COLO668 (cell line): Measurements from ENCODE around the gene CFAP46.
"Not testable (repeated sequence)": the region's sequence is repeated elsewhere in the genome, so short reads cannot be mapped to it uniquely, and the experiment has no call there.

Source experiments
- DNase-seq: peaks from one replicate; lab custom pipeline; 2025; ENCODE audit not compliant: unreplicated experiment; lab: John Stamatoyannopoulos, UW

CFAP46 gene

DNA sequence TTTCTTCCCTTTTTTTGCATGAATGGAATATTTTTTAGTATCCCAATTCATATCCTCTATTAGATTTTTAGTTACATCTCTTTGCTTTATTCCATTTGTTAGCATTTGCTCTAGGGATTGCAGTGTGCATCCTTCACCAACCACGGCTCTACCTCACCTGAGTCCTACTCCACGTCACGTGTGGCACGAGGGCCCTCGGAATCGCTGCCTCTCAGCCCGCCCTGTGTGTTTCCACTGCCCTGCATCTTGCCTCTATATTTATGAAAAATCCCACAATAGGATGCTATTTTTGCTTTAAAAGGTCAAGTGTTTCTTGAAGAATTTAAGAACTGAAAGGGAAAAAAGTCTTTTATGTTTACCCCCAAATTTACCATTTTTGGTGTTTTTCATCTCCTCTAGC, 41.0 kb downstream of the CFAP46 start:
- no peak for DNase-seq

DNA sequence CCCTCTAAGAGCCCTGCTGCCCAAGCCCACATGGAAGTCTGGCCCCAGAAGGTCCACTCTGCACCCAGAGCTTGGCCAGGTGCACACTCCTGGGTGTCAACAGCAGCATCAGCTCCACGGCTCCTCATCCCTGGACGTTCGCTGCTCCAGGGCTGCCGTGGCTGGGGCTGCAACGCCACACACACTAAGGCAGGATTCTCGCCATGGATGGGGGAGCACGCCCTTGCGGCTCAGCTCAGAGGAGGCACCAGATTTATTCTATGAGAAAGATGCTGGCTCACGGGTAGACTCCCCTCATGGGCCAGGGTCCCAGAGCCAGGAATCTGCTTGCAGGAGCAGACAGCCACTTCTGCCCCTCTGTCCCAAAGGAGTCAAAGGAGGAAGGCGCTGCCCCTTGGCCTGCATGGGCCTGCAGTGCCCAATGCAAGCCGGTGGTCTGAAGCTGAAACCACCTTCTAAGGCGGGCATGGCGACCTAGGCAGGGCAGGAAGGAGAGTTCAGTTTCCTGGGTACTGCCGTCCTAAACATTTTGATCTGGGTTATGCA, 42.1 kb downstream of the CFAP46 start:
- DNase-seq = no peak

DNA sequence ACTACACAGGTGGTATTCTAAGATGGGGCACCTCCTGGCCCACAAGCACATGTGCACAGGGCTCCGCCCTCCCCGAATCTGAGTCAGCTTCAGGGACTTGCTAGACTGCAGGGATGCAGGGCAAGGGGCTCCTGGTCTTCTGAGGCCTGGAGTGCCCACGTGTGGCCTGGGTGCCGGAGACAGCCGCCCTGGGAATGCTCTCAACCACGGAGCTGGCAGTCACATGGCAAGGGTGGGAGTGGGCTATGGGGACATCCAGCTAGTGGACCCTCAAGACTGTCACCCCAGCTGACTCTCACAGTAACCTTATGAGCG, 42.7 kb downstream of the CFAP46 start:
- no peak for DNase-seq

DNA sequence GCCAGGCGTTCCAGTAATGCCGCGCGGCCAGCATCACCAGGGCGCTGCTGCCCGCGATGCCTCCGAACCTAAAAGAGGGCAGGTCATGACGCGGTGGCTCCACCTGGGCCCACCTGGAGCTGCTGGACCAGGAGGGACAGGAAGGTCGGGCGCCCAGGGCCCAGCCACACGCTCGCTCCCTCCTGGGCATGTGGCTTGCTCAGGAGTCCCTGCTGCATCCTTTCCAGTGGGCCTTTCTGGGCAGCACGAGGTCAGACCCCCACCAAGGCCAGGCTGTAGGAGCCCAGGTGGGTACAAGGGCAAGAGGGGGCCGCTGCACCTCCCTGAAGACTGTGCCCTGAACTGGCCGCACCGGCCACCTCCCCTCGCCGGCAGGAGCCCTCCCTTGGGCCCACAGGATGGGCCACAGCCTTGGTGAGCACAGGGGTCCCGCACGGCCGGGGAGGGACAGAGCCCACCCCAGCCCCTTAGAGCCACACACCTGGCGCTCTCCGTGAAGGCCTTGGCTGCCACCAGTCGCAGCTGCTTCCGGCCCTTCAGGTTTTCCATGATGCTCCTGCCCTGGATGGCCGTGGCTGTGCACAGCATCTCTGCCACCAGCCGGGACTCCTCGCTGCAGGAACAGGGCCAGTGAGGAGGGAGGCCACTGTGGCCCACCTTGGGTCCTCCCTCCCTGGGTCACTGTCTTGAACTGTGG, 43.2 kb downstream of the CFAP46 start:
- no peak for DNase-seq

DNA sequence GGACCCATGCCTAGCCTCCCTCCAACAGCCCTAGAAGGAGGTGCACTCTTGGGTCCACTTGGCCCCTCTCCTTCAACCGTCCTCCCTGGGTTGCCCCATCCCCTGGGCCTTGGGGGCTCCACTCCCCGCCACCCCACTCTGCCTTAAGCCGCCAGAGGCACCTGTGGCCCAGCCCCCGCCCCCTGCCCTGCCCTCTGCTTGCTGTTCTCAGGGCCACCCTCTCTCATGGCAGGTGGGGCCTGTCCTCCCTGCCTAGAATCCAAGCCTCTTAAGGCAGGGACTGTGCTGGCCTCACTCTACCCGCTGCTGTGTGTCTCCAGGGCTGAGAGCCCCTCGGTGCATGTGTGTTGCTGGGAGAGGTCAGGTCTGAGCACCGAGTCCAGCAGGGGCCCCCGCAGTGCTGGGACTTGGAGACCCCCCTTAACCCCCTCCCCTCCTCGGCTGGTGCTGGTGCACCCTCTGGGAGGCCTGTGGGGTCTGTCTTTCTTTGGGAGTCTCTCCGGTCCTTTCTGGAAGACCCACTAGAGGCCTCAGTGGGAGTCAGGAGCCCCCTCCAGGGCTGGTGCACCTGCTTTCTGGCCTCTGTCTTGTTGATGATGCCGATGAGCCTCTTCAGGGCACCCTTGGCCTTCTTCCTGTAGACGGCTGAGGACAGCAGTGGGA, 43.8 kb downstream of the CFAP46 start:
- no peak for DNase-seq

DNA sequence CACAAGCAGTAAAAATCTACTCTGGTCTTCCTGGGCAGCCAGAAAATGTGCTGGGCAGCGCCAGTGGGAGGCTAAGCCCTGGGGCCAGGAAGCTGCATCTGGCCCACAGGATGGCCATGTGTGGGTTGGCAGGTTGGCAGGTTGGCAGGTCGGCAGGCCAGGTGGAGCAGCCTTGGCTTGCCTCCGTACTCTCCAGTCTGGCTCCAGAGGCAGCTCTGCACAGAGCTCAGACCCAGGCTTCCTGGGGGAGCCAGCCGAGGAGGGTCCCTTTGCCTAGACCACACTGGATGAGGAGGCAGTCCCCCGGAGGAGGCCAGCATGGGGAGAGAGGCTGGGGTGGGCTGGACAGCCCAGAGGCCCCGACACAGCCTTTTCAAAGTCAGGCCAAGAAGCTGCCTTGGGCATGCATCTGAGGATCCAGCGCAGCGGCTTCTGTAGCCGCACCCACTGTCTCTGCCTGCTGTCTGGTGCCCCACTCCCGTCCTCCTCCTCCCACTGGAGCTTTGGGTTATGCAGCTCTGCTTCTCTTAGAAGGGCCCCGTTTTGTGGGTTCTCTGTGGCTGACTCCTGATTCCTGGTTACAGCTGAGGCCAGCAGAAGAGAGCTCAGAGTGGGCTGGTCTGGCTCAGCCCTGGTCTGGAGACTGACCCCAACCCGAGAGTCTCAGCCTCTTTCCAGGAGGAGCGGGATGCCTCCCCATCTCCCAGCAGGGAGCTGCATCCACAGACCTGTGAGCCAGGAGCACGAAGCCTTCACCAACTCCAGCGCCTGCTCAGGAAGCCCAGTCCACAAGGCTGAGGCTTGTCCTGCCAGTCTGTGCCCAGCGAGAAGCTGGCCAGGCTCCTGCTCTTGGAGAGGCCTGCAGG, 44.6 kb downstream of the CFAP46 start:
- DNase-seq = no peak

DNA sequence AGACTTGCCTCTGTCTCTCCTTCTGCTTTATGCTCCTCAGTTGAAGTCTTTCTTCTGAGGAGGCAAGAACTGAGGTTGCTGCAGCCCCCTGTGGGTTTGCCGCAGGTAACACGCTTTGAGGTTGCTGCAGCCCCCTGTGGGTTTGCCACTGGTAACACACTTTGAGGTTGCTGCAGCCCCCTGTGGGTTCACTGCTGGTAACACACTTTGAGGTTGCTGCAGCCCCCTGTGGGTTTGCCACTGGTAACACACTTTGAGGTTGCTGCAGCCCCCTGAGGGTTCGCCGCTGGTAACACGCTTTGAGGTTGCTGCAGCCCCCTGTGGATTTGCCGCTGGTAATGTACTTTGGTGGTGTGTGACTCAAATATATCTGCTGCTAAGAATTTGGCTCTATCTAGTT, 48.6 kb downstream of the CFAP46 start:
- DNase-seq = not testable (repeated sequence)

DNA sequence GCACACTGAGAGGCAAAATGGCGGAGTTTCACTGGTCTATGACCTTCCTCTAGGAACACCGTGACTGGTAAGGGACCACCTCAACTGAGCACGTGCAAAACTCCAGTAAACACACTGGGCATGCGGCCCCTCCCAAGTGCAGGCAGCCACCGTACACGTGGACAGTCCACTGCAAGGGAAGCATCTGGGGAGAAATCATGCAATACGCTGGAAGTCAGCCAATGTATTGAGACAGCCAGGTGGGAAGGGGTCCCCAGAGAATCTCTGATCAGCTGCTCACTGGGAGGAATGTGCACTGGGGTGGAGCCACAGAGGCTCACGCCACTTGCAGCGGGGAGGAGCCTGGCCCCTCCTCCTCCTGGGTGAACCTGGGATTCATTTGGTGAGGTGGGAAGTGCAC, 49.3 kb downstream of the CFAP46 start:
- no peak for DNase-seq

DNA sequence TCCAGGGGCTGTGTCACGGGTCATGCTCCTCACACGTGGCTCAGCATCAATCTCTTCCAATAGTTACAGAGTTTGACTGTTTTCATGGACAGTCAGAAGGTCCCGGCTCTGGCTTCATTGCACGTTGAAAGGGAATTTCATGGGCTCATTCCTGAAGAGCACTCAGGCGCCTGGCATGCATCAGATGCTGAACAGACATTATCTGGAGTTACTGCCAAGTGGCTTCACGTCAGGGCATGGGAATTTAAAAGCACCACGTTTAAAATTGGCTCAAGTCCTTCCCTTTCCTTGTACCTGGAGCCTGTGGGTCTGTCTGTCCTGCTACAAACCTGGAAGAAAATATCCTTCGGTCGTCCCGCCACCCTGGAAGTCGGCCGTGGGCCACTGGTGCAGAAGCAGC, 50.4 kb downstream of the CFAP46 start:
- no peak for DNase-seq

DNA sequence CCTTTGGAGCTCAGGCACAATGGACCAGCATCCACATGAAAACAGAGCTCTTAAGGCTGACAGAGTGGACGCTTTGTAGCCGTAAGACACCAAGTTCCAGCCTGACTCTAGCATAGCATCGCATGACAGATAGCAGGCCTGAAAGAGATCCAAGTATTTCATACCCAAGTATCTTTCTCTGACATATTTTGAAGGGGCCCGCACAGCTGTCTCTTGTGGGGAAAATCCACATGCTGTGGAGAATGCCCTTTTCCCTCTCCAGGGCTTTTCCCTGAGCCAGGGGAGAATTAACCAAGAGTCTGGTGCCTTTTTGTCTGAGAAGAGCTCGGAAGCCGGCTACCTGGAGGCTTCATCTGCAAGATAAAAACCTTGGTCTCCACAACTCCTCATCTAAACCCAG, 51.0 kb downstream of the CFAP46 start:
- no peak for DNase-seq

DNA sequence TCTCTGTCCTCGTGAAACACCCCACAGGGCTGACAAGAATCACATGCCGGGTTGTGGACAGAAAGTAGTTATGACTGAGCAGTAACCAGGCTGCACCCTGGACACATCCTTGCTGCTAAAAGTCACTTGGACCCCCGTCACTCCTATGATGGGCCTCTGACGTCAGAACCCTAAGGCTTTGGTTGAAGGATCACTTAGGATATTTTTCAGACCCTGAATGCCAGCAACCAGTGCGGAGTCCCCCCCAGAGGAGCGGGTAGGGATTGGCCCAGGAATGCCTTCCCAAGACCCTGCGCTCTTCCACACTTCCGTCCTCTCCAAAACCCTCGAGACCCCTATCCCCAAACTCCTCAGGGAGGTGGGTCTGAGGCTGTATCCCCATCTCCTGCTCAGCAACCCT, 52.1 kb downstream of the CFAP46 start:
- DNase-seq = no peak

DNA sequence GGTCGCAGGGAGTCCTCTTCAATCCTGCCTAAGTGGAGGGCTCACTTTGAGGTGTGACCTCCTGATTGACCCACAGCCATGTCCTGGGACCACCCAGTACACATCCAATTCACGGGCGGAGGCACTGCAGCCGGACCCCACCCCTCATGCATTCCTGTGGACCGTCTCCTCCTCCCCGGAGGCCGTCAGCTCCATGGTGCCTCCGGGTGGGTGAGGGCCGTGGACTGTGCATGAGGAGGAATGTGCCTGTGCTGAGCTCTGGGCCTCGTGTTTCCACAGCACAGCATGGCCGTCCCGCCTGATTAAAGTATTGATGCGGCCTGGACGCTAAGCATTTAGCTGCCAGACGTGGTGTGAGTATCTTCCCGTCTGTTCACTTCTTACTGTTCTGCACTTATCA, 52.8 kb downstream of the CFAP46 start:
- no peak for DNase-seq

DNA sequence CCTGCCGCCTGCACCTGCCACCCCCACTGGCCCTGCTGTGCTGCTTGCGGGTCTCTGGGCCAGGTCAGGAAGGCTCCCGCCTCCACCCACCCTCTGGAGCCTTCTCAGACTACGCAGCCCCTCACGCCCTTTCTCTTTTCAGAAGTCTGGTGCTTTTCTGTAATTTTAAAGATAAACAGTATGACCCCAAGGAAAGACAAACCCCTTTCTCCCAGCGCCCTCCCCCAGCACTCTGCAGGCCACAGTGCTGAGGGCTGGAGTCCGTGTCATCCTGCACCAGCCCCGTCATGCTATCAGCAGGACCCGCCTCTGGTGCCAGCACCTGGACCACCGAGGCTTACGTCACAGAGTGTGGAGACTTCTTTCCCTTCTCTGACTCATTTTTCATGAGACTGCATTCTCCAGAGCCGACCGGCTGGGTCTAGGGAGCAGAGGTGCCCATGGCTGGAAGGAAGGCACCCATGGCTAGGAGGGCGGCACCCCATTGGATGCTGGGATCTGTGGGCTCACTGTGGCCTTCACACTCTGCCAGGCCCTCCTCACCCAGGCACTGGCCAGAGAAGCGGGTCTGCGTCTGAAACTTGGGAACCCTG, 53.4 kb downstream of the CFAP46 start:
- no peak for DNase-seq

DNA sequence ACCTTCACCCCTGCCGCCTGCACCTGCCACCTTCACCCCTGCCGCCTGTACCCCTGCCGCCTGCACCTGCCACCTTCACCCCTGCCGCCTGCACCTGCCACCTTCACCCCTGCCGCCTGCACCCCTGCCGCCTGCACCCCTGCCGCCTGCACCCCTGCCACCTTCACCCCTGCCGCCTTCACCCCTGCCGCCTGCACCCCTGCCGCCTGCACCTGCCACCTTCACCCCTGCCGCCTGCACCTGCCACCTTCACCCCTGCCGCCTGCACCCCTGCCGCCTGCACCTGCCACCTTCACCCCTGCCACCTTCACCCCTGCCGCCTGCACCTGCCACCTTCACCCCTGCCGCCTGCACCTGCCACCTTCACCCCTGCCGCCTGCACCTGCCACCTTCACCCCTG, 53.9 kb downstream of the CFAP46 start:
- not testable (repeated sequence) for DNase-seq

DNA sequence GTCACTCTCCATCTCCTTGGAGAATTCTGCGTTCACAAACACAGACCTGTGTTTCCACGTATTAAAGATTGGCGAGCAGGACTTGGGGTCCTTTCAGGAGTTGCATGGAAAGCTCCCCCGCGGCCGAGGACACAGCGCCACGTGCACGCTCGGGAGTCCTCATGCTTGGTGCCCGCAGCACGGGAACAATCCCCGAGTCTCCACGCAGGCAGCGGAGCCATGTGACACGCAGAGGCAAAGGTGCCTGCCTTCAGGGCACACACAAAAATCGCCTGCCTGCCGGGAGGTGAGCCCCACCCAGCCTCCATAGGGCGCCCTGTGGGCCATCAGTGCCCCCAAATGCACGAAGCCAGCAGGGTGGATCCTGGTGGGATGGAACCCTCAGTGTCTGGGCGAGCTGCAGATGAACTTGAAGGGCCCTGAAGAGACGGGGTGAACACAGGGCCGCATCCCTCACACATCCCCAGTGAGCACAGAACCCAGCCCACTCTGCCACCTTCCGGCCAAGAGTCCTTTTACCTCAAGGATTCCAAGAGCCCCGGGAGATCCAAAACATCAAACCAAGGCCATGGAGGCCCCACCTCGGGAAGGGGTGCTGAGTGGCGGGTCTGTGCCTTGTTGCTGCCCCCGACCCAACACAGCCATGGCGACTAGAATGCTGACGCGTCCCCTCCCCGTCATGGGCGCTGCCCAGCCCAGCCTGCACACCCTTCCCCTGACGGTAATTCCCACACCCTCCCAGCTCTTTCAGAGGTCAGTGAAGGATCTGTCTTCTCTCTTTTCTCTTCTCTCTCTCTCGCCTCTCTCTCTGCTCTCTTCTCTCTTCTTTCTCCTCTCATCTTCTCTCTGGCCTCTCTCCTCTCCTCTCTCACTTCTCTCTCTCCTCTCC, 55.9 kb downstream of the CFAP46 start:
- DNase-seq = peak; percentile 3

DNA sequence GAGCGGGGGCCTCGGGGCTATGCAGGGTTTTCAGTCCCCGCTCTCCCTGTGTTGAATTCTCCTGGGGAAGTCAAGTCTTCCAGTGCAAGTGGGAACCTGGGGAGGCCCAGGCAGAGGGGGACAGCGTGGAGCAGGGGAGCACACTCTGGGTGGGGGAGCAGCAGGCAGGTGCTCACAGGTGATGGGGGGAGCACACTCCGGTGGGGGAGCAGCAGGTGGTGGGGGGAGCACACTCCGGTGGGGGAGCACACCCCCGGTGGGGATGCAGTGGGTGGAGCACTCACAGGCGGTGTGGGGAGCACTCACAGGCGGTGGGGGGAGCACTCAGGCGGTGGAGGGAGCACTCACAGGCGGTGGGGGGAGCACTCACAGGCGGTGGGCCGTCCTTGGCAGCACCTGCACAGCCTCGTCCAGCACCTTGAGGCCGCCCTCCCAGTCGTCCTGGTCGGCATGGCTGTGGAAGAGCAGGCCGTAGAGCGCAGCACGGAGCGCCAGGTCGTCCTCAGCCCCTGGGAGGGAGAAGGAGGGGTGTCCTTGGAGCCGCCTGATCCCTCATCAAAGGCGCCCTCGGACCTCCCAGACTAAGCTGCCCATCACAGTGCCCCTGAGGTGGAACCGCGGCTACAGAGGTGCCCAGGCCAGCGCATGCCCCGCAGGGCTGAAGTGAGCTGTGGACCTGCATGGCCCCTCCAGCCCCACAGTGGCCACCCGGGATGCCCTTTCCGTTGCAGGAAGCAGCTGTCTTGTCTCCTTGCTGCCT, 56.7 kb downstream of the CFAP46 start:
- no peak for DNase-seq

DNA sequence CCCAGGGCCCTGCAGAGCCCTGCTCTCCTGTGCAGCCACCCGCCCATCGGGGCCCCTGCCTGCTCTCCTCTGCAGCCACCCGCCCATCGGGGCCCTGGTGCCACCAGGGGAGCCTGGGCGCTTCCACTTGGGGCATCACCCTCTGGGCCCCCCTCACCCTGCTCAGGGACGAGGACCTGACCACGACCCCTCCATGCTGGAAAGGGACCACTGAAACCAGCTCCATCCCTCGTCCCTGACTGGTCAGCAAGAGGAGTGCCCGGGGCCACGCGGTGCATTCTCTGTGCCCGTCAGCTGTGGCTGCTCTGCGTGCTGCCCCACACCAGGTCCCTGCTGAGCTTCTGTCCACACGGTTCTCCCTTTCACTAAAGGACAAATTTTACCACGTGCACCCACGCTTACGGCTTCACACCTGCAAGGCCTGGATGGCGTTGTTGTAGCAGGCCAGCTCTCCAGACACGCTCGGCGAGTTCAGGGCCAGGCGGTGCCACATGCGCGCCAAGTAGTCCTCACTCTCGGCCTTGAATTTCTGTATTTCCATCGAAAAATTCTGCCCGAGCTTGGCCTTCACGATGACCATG, 57.6 kb downstream of the CFAP46 start:
- no peak for DNase-seq

DNA sequence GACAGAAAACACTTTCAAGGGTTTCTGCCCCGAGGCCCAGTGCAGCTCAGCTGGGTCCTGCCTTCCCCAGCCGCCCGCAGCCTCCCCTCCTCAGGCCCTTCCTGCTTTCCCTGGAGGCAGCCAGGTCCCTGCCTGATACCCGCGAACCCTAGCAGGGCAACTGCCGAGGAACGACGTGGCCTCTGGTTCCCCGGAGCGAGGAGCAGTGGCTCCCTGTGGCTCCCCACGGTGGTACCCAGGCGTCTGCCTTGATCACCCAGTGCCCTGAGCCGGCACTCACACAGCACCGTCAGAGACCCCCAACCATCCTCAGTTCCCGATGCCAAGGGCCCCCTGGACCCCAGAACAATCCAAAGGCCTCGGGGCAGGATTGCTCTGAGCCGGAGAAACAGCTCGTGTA, 58.3 kb downstream of the CFAP46 start:
- DNase-seq = no peak

DNA sequence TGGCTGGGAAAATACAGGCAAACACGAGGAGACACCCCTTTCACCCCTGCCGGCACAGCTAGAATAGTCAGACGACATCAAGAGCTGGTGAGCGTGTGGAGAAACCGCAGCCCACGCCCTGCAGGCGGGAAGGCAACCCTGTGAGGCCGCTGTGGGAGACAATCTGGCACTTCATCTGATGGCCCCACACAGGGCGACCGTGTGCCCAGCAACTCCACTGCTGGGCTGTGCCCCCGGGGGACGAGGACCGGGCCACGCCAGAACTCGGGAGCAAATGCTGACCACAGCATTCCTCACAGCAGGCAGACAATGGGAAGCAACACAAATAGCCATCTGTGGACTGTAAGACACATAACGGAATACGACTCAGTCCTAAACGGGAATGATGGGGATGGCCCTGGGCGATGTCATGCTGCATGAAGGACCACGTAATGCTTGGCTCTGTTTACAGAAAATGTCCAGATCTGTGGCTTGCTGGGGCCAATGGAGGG, 58.9 kb downstream of the CFAP46 start:
- no peak for DNase-seq
